Caki2 (cell line): Measurements from ENCODE around the gene NGDN. TPM values are rescaled to one million over a fixed set of nuclear protein-coding genes. Genes with fewer than 3 reads are reported as not detected.
"Not testable (repeated sequence)": the region's sequence is repeated elsewhere in the genome, so short reads cannot be mapped to it uniquely, and the experiment has no call there.

Experiments used
- DNase-seq: peaks from one replicate; pipeline ENCODE4 v3.0.0-alpha.2; 2015; ENCODE audit warnings: low read depth
- in situ Hi-C: cut with HindIII; loops from 2 replicates; pipeline ENCODE4 v1.10.0; 2016; ENCODE audit warnings: low sequenced_read_pairs, low pct_unique_long_range_greater_than_20kb, mixed read lengths
- total RNA-seq: library from RNA; depleted of rRNA; stranded (reverse); fragments of >200 nt; shearing (Covaris generic); gene quantifications from 2 replicates; pipeline ENCODE4 v1.2.3, GENCODE V29; 2014; ENCODE audit warnings: low replicate concordance; rRNA removed

Gene NGDN, protein sequence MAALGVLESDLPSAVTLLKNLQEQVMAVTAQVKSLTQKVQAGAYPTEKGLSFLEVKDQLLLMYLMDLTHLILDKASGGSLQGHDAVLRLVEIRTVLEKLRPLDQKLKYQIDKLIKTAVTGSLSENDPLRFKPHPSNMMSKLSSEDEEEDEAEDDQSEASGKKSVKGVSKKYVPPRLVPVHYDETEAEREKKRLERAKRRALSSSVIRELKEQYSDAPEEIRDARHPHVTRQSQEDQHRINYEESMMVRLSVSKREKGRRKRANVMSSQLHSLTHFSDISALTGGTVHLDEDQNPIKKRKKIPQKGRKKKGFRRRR
- 33.9 and 69.9 TPM in 2 replicates for total RNA-seq

- peak; percentile 99 for DNase-seq
- in situ Hi-C loops, result no loop called here
These were observed at the start of gene NGDN for GRCh38 chr14:23469127-23469905. TSS of gene NGDN (plus strand) at chr14:23469703. CDS start at chr14:23469716, 13 bp downstream.

- no peak for DNase-seq
- in situ Hi-C loops, result no loop called here
These were observed 47.9 kb upstream of the NGDN start for GRCh38 chr14:23421594-23421993.

GRCh38 chr14:23423657-23424056 is 45.8 kb upstream of the NGDN start:
- in situ Hi-C loops, result no loop called here
- DNase-seq, result no peak

GRCh38 chr14:23425169-23425568 is 44.3 kb upstream of the NGDN start:
- in situ Hi-C loops, result no loop called here

GRCh38 chr14:23425798-23426197 is 43.7 kb upstream of the NGDN start:
- in situ Hi-C loops, DNase-seq: not testable (repeated sequence)

More at GRCh38 chr14:23425169-23425568, 44.3 kb upstream of the NGDN start:
- DNase-seq, result no peak

DNA sequence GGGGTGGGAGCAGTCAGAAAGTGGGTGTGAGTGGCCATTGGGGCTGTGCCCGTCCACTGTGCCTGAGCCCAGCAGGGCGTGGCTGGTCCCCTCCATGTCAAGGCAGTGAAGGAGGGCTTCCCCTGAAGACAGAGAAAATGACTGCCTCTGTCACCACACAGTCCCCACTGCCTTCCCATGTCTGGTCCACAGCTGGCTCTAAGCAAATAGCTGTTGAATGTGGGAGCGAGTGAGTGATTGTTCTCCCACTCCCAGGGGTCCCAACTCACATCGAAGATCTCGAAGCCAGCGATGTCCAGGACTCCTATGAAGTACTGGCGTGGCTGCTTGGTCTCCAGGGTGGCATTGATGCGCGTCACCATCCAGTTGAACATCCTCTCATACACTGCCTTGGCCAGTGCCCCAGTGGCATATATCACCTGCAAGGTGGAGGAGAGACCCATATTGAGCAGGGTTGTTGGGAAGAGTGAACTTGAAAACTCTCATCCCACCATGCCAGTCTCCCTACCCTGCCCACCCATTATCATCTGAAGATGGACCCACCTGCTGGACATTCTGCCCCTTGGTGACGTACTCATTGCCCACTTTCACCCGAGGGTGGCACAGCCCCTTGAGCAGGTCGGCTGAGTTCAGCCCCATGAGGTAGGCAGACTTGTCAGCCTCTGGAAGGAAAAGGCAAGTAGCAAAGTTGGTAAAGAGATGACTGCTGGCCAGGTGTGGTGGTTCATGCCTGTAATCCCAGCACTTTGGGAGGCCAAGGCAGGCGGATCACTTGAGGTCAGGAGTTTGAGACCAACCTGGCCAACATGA is 40.6 kb upstream of the NGDN start:
- in situ Hi-C loops, result no loop called here
- no peak for DNase-seq

DNA sequence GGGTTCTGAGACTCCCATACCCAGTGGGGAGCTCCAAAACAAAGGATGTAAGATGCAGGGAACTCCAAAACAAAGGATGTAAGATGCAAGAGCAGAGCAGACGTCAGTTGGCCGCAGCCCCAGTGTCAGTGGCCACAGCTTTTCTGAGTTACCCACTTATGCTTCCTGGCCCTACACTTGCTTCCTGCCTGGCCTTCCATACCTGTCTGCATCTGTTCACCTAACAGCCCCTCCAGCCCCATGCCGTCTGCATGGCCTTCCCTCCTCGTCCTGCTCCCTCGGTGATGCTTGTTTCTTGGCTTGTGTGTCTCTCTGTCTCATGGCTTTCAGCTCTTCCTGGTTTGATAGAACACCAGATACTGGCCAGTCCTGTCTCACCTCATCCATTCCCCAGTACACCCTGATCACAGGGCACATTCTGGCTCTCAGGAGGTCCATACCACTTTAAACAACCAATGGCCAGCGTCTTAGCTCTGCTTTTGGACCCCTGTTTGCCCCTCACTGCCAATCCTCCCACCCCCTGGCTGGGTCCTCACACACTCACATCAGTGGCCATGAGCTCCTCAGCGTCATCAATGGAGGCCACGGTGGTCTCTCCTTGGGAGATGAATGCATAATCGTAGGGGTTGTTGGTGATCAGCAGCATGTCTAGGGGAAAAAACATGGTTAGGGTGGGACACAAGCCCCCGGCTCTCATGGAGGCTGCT is 39.3 kb upstream of the NGDN start:
- in situ Hi-C loops, result no loop called here
- no peak for DNase-seq

- no peak for DNase-seq
- in situ Hi-C loops, result no loop called here
These were observed 38.8 kb upstream of the NGDN start for GRCh38 chr14:23430723-23431085.

GRCh38 chr14:23431486-23431885 is 38.0 kb upstream of the NGDN start:
- in situ Hi-C loops, result no loop called here

DNA sequence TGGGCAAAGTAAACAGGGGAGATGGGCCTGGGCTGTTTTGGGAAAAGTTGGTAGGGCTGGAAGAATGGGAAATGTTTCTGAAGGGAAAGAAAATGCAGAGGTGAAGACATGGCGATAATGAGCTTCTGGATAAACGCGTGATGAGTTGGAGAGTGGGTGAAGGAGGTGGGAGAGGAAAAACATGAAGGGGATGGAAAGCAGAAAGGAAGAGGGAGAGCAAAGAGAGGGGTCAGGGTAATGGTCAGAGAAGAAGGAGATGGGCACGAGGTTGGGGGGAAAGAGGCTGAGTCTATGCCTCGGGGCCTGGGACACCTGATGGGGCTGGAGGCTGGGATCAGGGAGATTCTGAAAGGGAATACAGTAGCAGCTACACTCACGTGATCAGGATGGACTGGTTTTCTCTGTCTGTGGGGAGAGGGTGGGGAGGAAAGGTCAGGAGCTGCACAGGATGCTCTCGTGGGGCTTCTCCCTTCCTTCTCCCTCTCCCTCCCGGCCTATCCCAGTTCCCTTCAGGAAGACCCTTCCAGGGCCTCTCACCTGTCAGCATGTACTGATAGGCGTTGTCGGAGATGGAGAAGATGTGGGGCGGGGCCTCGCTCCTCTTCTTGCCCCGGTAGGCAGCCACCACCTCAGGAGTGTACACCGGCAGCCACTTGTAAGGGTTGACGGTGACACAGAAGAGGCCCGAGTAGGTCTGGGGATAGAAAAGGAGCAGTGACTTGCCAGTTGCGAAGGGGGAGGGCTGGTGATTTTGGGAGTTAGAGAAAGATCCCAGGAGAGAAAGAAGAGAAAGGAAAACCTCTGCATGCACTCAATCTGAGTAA is 37.2 kb upstream of the NGDN start:
- no peak for DNase-seq
- in situ Hi-C loops, result no loop called here

More at GRCh38 chr14:23431486-23431885, 38.0 kb upstream of the NGDN start:
- no peak for DNase-seq

- no peak for DNase-seq
- in situ Hi-C loops, result no loop called here
These were observed 36.6 kb upstream of the NGDN start for GRCh38 chr14:23432946-23433345.

- in situ Hi-C loops, result no loop called here
- no peak for DNase-seq
These were observed 36.0 kb upstream of the NGDN start for GRCh38 chr14:23433457-23433856.

GRCh38 chr14:23434488-23435222 is 34.8 kb upstream of the NGDN start:
- in situ Hi-C loops, result no loop called here
- no peak for DNase-seq

DNA sequence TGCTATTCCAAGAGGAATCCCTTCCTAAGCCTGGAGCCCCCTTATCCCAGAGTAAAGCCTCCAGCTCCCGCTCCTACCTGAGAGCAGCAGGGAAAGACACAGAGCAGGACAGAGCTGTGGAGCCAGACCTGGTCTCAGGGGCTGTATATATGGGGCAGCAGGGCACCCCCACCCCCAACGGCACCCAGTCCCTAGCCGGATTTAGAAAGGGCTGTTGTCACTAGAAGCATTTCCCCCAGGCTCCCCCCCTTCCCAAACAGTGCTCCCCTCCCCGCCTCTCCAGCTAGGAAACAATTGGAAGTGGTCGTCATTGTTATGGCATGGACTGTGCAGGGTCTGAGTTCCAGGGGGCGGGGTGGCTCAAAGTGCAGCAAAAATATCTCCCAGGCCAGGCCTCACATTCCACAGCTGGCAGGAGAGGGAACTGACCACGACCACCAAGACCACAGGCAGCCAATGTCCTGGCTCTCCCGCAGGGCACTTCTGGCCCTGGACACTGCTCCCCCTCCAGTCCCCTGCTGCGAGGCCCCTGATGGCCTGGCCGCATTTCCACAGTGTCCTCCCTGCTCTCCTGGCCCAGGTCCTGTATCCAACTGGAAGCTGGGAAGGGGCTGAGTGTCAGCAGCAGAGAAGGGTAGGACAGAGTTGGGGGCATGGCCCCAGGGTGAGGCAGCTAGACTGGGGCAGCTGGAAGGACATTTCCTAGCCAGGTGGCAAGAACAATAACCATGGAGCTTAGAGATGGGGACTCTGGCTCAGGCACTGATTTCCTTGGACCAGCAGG is 33.8 kb upstream of the NGDN start, which contains the start of gene MYH7:
Gene MYH7, minus strand, starts transcription at position 118 of the 784 bp plus-strand sequence. CDS start 1,928 bp downstream, outside the sequence.
- in situ Hi-C loops, result no loop called here
- DNase-seq, result no peak

DNA sequence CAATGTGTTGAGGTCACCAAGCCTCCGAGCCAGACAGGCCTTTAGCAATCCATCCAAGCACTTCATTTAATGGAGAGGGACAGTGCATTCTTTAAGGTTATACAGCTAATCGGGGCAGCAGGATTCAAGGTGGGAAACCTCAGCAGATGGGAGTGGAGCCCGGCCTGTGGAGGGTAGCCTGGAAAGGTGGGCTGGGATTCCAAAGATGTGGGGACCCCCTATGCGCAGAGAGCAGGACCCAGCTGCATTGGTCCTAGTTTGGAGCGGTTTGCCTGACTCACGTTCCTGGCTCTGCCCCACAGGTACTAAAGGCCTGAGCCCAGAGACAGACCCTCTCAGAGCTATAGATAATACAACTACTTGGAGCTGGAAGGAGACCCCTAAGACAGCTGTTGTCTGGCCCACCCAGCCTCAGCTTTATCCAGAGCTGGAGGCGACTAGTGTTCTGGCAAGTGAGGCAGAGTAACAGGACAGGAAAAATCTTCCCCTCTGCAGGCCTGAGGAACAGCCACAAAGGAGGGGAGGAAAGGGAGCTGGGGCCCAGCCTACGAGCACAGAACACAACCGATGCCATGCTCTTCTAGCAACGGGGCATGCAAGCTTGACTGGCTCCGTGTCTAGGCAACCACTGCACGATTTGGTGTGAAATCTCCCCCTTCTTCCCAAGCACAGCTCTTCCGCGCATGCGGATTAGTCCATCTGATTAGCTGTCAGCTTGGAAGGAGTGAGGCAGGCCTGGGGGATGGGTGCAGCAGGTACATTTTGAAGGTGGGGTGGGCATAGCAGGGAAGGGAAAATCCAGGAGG is 33.0 kb upstream of the NGDN start:
- in situ Hi-C loops, result no loop called here
- no peak for DNase-seq
